ENCODE results near the gene FCHO1.

FCHO1 gene

GRCh38 chr19:17737690-17738153 lies 13.6 kb upstream of the FCHO1 start:
- Histone ChIP-seq H3K27me3 (replicated peaks; ENCODE audit: control insufficient read depth, insufficient read depth, low read length) (no peaks in the 10 kb centered on the region), H3K4me3 (replicated peaks; ENCODE audit: low read depth, low read length) (no peak overlapping the region), H3K36me3 (ENCODE audit: control insufficient read depth, insufficient read depth, low read length) (peaks cover 14% of the 10 kb centered on the region)
- no peak for DNase-seq (ENCODE audit: extremely low read depth, insufficient read length)
- no peak for TF ChIP-seq CTCF (IDR thresholded peaks at IDR 0.05; ENCODE audit: insufficient read depth, low read length, poor library complexity, severe bottlenecking)

- peak; percentile 72 for DNase-seq (ENCODE audit: extremely low read depth, insufficient read length)
- no peaks in the 10 kb centered on the region for H3K27me3 ChIP-seq (replicated peaks; ENCODE audit: control insufficient read depth, insufficient read depth, low read length)
- TF ChIP-seq CTCF (IDR thresholded peaks at IDR 0.05; ENCODE audit: insufficient read depth, low read length, poor library complexity, severe bottlenecking), result no peak
- peaks cover 6% of the 10 kb centered on the region for H3K36me3 ChIP-seq (ENCODE audit: control insufficient read depth, insufficient read depth, low read length)
- no peak overlapping the region for H3K4me3 ChIP-seq (replicated peaks; ENCODE audit: low read depth, low read length)
These were observed 12.0 kb upstream of the FCHO1 start for GRCh38 chr19:17739121-17739875.

- DNase-seq (ENCODE audit: extremely low read depth, insufficient read length), result no peak
- no peaks in the 10 kb centered on the region for H3K27me3 ChIP-seq (replicated peaks; ENCODE audit: control insufficient read depth, insufficient read depth, low read length)
- no peak for TF ChIP-seq CTCF (IDR thresholded peaks at IDR 0.05; ENCODE audit: insufficient read depth, low read length, poor library complexity, severe bottlenecking)
These were observed 9.8 kb upstream of the FCHO1 start for GRCh38 chr19:17741456-17741855.

GRCh38 chr19:17743874-17744580 lies 7.2 kb upstream of the FCHO1 start:
- no peak for TF ChIP-seq CTCF (IDR thresholded peaks at IDR 0.05; ENCODE audit: insufficient read depth, low read length, poor library complexity, severe bottlenecking)
- Histone ChIP-seq H3K36me3 (ENCODE audit: control insufficient read depth, insufficient read depth, low read length) (no peaks in the 10 kb centered on the region), H3K27me3 (replicated peaks; ENCODE audit: control insufficient read depth, insufficient read depth, low read length) (no peaks in the 10 kb centered on the region), H3K4me3 (replicated peaks; ENCODE audit: low read depth, low read length) (no peak overlapping the region)
- no peak for DNase-seq (ENCODE audit: extremely low read depth, insufficient read length)

More at GRCh38 chr19:17741456-17741855, 9.8 kb upstream of the FCHO1 start:
- Histone ChIP-seq H3K4me3 (replicated peaks; ENCODE audit: low read depth, low read length) (no peak overlapping the region), H3K36me3 (ENCODE audit: control insufficient read depth, insufficient read depth, low read length) (no peaks in the 10 kb centered on the region)

GRCh38 chr19:17747205-17748098 lies 3.8 kb upstream of the FCHO1 start:
- DNase-seq (ENCODE audit: extremely low read depth, insufficient read length), result peak; percentile 92
- Histone ChIP-seq H3K27me3 (replicated peaks; ENCODE audit: control insufficient read depth, insufficient read depth, low read length) (no peaks in the 10 kb centered on the region), H3K36me3 (ENCODE audit: control insufficient read depth, insufficient read depth, low read length) (no peaks in the 10 kb centered on the region), H3K4me3 (replicated peaks; ENCODE audit: low read depth, low read length) (peak overlapping the region; percentile 78)
- no peak for TF ChIP-seq CTCF (IDR thresholded peaks at IDR 0.05; ENCODE audit: insufficient read depth, low read length, poor library complexity, severe bottlenecking)
